Measurements from ENCODE around the gene PLEKHA6. TPM values are rescaled to one million over a fixed set of nuclear protein-coding genes. Genes with fewer than 3 reads are reported as not detected.
"Not testable (repeated sequence)": the region's sequence is repeated elsewhere in the genome, so short reads cannot be mapped to it uniquely, and the experiment has no call there.

PLEKHA6 gene
- total and polyA plus RNA-seq, 8 donors: 5.1 to 24.4 (median 16.1) TPM

- Histone ChIP-seq H3K9me3 (no peaks in the 10 kb centered on the region), H3K27ac (no peak overlapping the region), H3K4me3 (no peak overlapping the region), H3K4me1 (no peaks in the 10 kb centered on the region), H3K27me3 (peaks cover 0 to 7% of the 10 kb centered on the region in 2 donors), H3K36me3 (no peaks in the 10 kb centered on the region)
- DNase-seq: no peak
- no peak for ATAC-seq
- no peak for TF ChIP-seq CTCF (IDR thresholded peaks at IDR 0.05)
- intact Hi-C loops (cut with DNase I): no loop called here
Measured at GRCh38 chr1:204317170-204317569, 42.6 kb downstream of the PLEKHA6 start.

- no peak for DNase-seq
- no peak for ATAC-seq
- no peaks in the 10 kb centered on the region for H3K36me3 ChIP-seq
- H3K4me1 ChIP-seq: no peaks in the 10 kb centered on the region
- peaks cover 0 to 7% of the 10 kb centered on the region in 2 donors for H3K27me3 ChIP-seq
- H3K4me3 ChIP-seq: no peak overlapping the region
- intact Hi-C loops (cut with DNase I): no loop called here
- no peak for TF ChIP-seq CTCF (IDR thresholded peaks at IDR 0.05)
- H3K9me3 ChIP-seq: no peaks in the 10 kb centered on the region
- H3K27ac ChIP-seq: no peak overlapping the region
Measured at GRCh38 chr1:204316164-204316563, 43.6 kb downstream of the PLEKHA6 start.

- ATAC-seq (no peak), DNase-seq (no peak)
- Histone ChIP-seq H3K4me1 (no peaks in the 10 kb centered on the region), H3K36me3 (no peaks in the 10 kb centered on the region), H3K9me3 (no peaks in the 10 kb centered on the region), H3K4me3 (no peak overlapping the region), H3K27me3 (peaks cover 0 to 7% of the 10 kb centered on the region in 2 donors), H3K27ac (no peak overlapping the region)
- no peak for TF ChIP-seq CTCF (IDR thresholded peaks at IDR 0.05)
- intact Hi-C loops (cut with DNase I): no loop called here
Measured at GRCh38 chr1:204314893-204315658, 44.7 kb downstream of the PLEKHA6 start.

GRCh38 chr1:204314171-204314892 is 45.4 kb downstream of the PLEKHA6 start:
- intact Hi-C loops (cut with DNase I): no loop called here
- H3K27ac ChIP-seq: no peak overlapping the region
- DNase-seq (no peak), ATAC-seq (peak; percentile 89)
- no peak for TF ChIP-seq CTCF (IDR thresholded peaks at IDR 0.05)
- no peaks in the 10 kb centered on the region for H3K9me3 ChIP-seq
- no peak overlapping the region for H3K4me3 ChIP-seq
- H3K4me1 ChIP-seq: no peaks in the 10 kb centered on the region
- H3K27me3 ChIP-seq: peaks cover 0 to 7% of the 10 kb centered on the region in 2 donors
- H3K36me3 ChIP-seq: no peaks in the 10 kb centered on the region

GRCh38 chr1:204313675-204314074 is 46.1 kb downstream of the PLEKHA6 start:
- H3K4me3 ChIP-seq: no peak overlapping the region
- intact Hi-C loops (cut with DNase I): no loop called here

GRCh38 chr1:204310970-204311369 is 48.8 kb downstream of the PLEKHA6 start:
- not testable (repeated sequence) for DNase-seq

More at GRCh38 chr1:204313675-204314074, 46.1 kb downstream of the PLEKHA6 start:
- no peaks in the 10 kb centered on the region for H3K4me1 ChIP-seq
- no peaks in the 10 kb centered on the region for H3K9me3 ChIP-seq
- peaks cover 0 to 7% of the 10 kb centered on the region in 2 donors for H3K27me3 ChIP-seq
- no peak for ATAC-seq
- no peak overlapping the region for H3K27ac ChIP-seq
- no peak for DNase-seq
- no peaks in the 10 kb centered on the region for H3K36me3 ChIP-seq
- TF ChIP-seq CTCF (IDR thresholded peaks at IDR 0.05): no peak

More at GRCh38 chr1:204310970-204311369, 48.8 kb downstream of the PLEKHA6 start:
- intact Hi-C loops (cut with DNase I); H3K9me3 ChIP-seq; H3K4me3 ChIP-seq; H3K27me3 ChIP-seq; ATAC-seq; H3K27ac ChIP-seq; H3K36me3 ChIP-seq; H3K4me1 ChIP-seq: not testable (repeated sequence)
